H1 (cell line): ENCODE measurements around the gene TFAP2A. TPM values are rescaled to one million over a fixed set of nuclear protein-coding genes. Genes with fewer than 3 reads are reported as not detected.

ENCODE experiments used
- polyA plus RNA-seq, 7 experiments: library from polyadenylated mRNA; depleted of rRNA in 3 of 7; stranded (reverse) in 5 of 7; unstranded in 2 of 7; fragments of >200 nt in 5 of 7; fragments of 200-250 nt in 2 of 7; gene quantifications; 1 replicate in 5 of 7; 2 replicates in 1 of 7; 4 replicates in 1 of 7; pipeline versions ENCODE4 v1.2.1 to v1.2.3, GENCODE V29; 2011 to 2013; ENCODE audit warnings: missing spikeins in 2 of 7, mixed read lengths in 2 of 7
- total RNA-seq: library from RNA; stranded (reverse); fragmentation: NEBNext Ultra II Directional; extraction: Animal tissue kit (Norgen Biotek cat#: 25700); gene quantifications from 2 replicates; pipeline ENCODE4 v1.2.1, GENCODE V29; 2021
- TF ChIP-seq, protein P1 (sequence below): fragments of 300-600 bp; sonication (generic); IDR thresholded peaks from 2 replicates; pipeline ENCODE4 v1.7.1; 2012; ENCODE audit warnings: low read length, moderate library complexity, mild to moderate bottlenecking, inconsistent platforms; ENCODE audit not compliant: insufficient replicate concordance
- TF ChIP-seq, protein P2 (sequence below), 3 experiments: IDR thresholded peaks; 1 replicate in 2 of 3; 2 replicates in 1 of 3; pipeline versions ENCODE4 v1.5.1 to v1.6.1; 2011; ENCODE audit warnings: low read length in 3 of 3, mild to moderate bottlenecking in 3 of 3, inconsistent platforms in 2 of 3, low read depth in 1 of 3, moderate library complexity in 1 of 3; ENCODE audit not compliant: insufficient read depth in 1 of 3; ENCODE audit errors: control extremely low read depth in 1 of 3

Gene TFAP2A
- total and polyA plus RNA-seq, 2 of the 8 experiments (the other 6 are each of a cell fraction or from before 2014, with no cell fraction given), result 0.23 TPM; not detected in 1

DNA sequence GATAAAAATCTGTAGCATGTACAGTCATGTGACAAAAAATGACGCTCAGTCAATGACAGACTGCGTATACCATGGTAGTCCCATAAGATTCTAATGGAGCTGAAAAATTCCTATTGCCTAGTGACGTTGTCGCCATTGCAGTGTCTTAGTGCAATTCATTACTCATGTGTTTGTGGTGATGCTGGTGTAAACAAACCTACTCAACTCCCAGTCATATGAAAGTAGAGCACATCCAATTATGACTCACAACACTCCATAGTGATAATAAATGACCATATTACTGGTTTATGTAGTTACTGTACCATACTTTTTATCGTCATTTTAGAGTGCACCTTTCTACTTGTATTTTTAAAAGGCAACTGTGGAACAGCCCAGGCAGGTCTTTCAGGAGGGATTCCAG, 45.0 kb downstream of the TFAP2A start (continued):
- TF ChIP-seq, protein P1, sequence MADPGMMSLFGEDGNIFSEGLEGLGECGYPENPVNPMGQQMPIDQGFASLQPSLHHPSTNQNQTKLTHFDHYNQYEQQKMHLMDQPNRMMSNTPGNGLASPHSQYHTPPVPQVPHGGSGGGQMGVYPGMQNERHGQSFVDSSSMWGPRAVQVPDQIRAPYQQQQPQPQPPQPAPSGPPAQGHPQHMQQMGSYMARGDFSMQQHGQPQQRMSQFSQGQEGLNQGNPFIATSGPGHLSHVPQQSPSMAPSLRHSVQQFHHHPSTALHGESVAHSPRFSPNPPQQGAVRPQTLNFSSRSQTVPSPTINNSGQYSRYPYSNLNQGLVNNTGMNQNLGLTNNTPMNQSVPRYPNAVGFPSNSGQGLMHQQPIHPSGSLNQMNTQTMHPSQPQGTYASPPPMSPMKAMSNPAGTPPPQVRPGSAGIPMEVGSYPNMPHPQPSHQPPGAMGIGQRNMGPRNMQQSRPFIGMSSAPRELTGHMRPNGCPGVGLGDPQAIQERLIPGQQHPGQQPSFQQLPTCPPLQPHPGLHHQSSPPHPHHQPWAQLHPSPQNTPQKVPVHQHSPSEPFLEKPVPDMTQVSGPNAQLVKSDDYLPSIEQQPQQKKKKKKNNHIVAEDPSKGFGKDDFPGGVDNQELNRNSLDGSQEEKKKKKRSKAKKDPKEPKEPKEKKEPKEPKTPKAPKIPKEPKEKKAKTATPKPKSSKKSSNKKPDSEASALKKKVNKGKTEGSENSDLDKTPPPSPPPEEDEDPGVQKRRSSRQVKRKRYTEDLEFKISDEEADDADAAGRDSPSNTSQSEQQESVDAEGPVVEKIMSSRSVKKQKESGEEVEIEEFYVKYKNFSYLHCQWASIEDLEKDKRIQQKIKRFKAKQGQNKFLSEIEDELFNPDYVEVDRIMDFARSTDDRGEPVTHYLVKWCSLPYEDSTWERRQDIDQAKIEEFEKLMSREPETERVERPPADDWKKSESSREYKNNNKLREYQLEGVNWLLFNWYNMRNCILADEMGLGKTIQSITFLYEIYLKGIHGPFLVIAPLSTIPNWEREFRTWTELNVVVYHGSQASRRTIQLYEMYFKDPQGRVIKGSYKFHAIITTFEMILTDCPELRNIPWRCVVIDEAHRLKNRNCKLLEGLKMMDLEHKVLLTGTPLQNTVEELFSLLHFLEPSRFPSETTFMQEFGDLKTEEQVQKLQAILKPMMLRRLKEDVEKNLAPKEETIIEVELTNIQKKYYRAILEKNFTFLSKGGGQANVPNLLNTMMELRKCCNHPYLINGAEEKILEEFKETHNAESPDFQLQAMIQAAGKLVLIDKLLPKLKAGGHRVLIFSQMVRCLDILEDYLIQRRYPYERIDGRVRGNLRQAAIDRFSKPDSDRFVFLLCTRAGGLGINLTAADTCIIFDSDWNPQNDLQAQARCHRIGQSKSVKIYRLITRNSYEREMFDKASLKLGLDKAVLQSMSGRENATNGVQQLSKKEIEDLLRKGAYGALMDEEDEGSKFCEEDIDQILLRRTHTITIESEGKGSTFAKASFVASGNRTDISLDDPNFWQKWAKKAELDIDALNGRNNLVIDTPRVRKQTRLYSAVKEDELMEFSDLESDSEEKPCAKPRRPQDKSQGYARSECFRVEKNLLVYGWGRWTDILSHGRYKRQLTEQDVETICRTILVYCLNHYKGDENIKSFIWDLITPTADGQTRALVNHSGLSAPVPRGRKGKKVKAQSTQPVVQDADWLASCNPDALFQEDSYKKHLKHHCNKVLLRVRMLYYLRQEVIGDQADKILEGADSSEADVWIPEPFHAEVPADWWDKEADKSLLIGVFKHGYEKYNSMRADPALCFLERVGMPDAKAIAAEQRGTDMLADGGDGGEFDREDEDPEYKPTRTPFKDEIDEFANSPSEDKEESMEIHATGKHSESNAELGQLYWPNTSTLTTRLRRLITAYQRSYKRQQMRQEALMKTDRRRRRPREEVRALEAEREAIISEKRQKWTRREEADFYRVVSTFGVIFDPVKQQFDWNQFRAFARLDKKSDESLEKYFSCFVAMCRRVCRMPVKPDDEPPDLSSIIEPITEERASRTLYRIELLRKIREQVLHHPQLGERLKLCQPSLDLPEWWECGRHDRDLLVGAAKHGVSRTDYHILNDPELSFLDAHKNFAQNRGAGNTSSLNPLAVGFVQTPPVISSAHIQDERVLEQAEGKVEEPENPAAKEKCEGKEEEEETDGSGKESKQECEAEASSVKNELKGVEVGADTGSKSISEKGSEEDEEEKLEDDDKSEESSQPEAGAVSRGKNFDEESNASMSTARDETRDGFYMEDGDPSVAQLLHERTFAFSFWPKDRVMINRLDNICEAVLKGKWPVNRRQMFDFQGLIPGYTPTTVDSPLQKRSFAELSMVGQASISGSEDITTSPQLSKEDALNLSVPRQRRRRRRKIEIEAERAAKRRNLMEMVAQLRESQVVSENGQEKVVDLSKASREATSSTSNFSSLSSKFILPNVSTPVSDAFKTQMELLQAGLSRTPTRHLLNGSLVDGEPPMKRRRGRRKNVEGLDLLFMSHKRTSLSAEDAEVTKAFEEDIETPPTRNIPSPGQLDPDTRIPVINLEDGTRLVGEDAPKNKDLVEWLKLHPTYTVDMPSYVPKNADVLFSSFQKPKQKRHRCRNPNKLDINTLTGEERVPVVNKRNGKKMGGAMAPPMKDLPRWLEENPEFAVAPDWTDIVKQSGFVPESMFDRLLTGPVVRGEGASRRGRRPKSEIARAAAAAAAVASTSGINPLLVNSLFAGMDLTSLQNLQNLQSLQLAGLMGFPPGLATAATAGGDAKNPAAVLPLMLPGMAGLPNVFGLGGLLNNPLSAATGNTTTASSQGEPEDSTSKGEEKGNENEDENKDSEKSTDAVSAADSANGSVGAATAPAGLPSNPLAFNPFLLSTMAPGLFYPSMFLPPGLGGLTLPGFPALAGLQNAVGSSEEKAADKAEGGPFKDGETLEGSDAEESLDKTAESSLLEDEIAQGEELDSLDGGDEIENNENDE, result no peak
- TF ChIP-seq, protein P2, sequence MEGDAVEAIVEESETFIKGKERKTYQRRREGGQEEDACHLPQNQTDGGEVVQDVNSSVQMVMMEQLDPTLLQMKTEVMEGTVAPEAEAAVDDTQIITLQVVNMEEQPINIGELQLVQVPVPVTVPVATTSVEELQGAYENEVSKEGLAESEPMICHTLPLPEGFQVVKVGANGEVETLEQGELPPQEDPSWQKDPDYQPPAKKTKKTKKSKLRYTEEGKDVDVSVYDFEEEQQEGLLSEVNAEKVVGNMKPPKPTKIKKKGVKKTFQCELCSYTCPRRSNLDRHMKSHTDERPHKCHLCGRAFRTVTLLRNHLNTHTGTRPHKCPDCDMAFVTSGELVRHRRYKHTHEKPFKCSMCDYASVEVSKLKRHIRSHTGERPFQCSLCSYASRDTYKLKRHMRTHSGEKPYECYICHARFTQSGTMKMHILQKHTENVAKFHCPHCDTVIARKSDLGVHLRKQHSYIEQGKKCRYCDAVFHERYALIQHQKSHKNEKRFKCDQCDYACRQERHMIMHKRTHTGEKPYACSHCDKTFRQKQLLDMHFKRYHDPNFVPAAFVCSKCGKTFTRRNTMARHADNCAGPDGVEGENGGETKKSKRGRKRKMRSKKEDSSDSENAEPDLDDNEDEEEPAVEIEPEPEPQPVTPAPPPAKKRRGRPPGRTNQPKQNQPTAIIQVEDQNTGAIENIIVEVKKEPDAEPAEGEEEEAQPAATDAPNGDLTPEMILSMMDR (IDR thresholded peaks at IDR 0.05; ENCODE audit: control extremely low read depth in 1 of 3, insufficient read depth in 1 of 3, low read depth in 1 of 3, low read length in 3 of 3), result no peak
